GM19397 (cell line): ENCODE data around the gene S100A8.
"Not testable (repeated sequence)": the region's sequence is repeated elsewhere in the genome, so short reads cannot be mapped to it uniquely, and the experiment has no call there.

Experiments
- ATAC-seq: cut with Tn5 transposase; IDR thresholded peaks from one replicate; pipeline ENCODE4 v1.9.1; 2021; ENCODE audit warnings: mild to moderate bottlenecking, moderate library complexity; ENCODE audit not compliant: unreplicated experiment

Gene S100A8

DNA sequence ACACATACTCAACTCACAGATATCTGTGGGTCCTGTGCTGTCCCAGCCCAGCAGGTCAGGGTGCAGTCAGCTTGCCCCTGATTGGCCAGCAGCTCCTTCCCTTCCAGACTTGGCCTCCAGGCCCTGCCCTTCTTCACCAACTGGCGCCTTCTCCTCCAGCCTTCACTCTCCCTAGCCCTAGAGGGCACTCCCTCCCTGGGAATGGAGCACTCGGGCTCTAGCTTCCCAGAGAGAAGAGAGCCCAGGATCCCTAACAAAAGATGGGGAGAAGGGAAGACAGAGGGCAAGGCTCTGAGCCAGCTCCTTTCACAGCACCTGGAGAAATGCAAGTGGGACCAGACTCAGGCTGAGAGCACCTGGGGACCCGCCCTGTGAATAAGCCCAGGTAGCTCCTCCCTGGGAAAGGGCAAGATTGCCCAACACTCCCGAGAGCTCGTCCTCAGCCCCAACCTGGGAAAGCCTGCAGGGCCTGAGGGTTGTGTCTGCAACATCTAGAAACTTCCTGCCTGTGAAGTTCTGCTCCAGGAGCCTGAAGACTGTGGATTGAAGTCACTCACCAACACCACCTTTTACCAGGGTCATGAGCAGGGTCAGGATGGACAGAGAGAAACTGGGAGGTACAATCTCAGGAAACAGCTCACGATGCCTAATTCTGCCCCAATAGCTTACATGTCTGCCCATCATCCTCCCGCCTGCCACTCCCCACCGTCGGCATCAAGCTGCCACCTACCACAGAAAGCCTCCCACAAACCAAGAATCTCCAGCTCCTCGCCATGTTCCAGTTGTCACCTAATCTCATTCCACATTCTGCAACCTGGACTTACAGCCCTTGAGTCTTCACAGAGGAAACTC is 42.1 kb downstream of the S100A8 start, which contains the start of gene PGLYRP4:
TSS of gene PGLYRP4 (minus strand) at position 331 of the 852 bp plus-strand sequence. CDS start 909 bp downstream, outside the sequence.
- ATAC-seq = no peak

DNA sequence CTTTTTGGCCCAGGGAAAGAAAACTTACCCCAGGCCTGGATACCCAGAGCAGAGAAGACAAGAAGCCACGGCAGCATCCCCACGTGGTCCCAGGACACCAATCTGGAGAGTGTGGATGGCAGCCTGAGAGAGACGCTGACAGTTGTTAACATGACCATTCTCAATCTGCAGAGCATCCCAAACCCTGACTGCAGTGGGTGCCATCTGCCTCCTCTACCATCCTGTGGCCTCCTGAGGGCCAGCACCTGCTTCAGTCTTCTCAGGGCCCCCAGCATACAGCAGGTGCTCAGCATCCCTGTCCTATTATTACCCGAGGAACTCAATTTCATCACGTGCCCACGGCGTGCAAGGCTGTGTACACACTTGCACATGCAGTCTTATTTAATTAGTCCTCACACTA is 43.0 kb downstream of the S100A8 start:
- no peak for ATAC-seq

DNA sequence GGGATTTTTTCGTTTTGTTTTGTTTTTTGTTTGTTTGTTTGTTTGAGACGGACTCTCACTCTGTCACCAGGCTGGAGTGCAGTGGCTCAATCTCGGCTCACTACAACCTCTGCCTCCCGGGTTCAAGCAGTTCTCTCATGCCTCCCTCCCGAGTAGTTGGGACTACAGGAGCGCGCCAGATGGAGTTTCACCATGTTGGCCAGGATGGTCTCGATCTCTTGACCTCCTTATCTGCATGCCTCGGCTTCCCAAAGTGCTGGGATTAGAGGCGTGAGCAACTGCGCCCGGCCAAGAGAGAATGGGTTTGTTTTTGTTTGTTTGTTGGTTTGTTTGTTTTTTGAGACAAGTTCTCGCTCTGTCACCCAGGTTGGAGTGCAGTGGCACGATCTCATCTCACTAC is 43.8 kb downstream of the S100A8 start:
- not testable (repeated sequence) for ATAC-seq

DNA sequence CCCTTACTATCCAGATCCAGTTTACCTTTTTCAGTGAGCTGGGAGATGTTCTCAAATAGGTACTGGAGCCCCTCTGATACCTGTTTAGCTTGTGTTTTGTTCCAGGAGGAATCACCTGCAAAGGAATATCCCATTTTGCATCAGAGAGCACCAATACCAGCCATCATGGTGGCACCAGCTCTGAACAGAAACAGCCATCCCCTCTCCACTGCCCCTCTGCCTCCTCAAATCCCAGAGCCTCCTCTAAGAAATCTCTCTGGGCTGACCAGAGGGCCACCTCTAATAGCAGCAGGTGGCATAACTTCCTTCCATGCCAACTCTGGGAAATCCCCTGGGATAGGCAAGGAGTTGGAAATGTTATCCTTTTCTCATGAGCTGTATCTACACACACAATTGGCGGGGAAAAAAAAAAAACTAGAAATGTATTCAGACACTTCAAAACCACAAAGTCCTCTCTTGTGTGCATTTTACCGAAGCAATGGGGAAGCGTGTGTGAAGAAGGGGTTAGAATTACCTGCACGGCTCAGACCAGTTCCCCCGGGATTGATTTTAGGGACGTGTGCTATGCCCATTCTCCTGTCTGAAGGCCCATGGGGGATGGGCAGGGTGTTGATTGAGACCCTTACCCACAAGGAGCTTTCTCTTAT is 44.7 kb downstream of the S100A8 start:
- no peak for ATAC-seq

DNA sequence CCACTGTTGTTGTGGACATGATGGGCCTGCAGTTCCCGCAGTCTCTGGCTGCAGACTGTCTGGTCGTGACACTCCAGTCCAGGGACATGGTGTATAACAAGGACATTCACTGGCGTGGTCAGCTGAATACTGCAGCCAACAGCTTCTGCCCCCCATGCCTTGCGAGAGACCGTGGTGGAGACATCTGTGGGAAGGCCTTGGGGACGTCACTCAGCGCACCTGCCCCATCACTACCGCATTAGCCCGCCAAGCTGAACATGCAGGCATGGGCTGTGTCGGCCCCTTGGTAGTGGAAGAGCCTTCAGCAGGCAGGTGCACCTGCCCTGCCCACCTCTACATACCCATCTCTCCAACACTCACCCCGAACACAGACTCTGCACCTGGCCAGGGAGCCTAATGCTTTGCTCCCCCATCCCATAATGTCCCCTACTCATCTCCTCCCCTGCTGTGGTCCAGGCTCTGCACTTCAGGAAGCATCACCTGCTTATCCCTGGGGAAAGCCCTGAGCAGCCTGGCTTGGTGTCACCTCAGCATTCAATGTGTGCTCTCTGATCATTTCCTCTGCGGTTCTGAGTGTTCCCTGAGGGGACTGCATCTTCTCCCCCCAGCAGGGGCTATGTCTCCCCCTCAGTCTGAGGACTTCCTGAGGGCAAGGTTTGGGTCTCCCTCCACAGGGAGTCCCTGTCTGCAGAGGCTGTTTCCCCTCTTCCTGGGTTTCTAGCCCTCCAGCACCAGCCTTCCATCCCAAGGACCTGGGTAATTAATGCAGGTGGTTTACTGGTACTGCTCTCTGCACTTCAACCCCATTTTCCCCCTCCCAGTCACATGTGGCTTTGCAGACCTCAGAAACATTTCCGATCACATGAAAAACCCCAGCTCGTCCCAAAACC is 45.4 kb downstream of the S100A8 start:
- no peak for ATAC-seq

DNA sequence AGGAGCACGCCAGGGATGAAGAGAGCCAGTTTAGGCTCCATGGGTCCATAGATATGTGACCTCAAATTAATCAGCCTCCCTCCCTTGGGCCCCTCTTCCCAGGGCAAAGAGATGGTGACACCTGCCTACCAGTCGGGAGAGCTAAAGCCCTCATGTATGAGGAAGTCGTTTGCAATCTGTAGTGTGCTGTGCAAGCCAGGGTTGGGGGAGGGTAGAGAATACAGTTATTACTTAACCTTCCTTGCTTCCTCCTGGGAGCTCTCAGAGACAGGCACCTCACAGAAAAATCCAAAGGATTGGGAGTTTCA is 46.2 kb downstream of the S100A8 start:
- ATAC-seq = no peak

DNA sequence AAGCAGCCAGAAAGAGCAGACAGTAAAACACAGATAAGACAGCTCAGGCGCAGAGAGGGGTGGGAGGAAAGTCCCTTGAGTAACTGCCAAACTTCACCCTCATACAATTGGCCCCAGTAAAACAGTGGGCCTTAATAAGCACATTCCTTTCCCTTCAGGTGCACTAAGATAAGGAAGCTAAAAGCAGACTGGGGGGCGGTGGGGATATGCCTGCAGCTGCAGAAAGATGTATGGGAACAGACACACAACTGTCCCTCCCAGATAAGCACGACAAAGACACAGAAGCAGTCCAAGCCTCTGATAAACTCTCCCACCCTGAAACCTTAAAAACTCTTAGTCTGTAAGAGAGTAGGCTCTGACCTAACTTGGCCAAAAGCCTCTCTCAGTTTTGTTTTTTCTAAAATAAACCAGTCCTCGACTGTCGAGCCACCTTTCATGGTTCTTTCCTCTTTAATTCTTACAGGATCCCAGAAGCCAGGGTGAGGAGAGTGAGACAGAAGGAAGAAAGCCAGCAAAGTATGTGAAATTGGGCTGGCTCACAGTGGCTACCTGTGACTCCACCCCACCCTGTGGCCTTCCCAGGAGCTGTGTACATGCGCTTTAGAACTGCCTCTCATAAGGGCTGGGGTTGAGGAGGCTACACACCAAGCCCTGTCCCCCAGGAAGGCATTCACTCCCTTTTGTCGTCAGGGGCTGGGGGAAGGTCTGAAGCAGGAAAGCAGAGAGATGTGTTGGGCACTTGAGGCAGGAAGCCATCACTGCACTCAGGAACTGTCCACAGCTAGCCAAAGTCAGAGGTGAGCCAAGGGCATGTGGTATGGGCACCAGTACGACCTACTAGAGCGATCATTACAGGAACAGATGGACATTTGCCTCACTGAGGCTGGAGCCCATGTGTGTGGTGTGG is 46.8 kb downstream of the S100A8 start:
- no peak for ATAC-seq

DNA sequence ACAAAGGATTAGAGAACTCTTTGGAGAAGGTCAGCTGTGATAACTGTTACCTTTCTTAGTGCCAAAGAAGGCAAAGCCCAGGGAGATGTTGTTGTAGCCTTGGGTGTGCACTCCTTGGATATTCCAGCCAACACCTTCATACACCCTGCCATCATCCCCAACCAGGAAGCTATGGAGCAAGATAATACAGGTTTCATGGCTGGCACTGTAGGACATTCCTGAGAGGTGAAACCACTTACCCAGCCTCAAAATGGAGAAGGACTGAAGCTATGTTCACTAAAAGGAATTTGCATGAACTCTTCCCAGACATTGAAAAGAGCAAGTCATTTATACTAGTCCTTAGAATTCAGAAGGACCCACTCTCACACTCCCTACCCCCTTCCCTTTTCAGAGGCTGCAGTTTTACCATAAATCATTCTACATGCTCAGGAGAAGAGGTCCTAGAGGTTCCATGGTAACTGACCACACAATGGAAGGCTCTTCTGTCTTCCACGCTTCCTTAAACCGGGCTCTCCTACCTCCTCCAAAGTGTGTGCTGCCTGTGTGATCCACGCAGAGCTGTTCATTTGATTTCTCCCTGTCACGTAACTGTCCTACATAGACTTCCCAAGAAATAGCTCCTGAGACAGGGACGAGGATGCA is 47.7 kb downstream of the S100A8 start:
- ATAC-seq = no peak

DNA sequence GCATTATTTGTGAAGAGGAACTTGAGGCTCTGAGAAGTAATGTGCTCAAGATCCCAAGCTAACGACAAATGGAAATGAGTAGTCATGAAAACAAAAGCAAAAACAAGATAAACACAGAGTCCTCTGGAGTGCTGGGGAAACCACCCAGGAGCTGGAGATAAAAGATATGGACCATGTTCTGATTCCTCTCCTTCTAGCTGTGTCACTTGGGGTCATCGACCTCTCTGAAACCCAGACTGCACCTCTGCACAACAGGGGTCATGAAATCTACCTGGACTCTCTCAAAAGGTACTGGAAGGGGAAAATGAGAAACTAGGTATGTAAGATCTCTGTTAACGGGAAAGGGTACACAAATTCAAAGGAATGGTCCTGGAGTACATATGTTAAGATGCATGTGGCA is 48.7 kb downstream of the S100A8 start:
- ATAC-seq = no peak

DNA sequence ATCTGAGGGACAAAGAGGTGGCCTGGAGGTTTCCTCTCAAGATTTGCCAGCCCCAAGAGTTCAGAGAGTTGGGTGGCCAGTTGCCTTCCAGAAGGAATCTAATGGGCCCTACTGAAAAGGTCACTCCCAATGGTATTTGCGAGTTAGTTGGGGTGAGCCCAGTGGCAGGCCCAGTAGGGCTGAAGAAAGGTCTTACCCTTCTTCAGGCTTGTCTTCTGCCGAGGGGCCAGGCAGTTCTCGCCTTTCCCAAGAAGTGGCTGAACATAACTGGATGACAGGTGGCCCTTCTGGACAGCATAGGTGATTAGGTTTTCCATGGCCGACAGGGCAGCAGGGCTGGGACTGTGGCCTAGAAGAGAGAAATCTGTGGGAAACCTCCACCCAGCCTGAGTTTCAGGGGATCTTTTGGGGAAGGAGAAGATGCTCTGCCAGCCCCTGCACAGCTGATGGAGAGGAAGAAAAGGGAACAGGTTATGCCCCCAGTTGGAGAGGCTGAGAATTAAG is 49.4 kb downstream of the S100A8 start:
- ATAC-seq = no peak

DNA sequence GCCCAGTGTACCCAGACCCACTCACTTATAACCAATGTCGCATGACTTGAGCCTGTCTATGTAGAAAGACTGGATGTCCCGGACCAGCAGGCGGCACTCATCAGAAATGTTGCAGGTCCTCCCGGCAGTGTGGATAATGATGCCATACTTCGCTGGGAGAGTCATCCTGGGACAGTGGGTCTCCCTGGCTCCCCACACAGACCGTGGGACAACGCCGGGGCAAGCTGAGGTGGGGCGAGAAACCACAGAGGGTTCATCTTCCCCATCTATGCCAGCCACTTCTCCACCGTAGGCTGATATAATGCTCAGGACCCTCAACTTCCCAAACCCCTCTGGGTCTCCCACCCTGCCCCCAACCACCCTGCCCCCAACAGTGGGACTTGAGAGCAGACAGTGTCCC is 50.5 kb downstream of the S100A8 start:
- no peak for ATAC-seq
